Measurements from ENCODE around the gene TLR6.

Gene TLR6

GRCh38 chr4:38774181-38774955, 82.2 kb downstream of the TLR6 start:
- no peak for TF ChIP-seq CTCF (IDR thresholded peaks at IDR 0.05; ENCODE audit: extremely low read depth, missing control alignments)
- DNase-seq (ENCODE audit: low spot score): no peak

All from GM20000 (cell line).